ENCODE results near the gene FCER2. TPM values are rescaled to one million over a fixed set of nuclear protein-coding genes. Genes with fewer than 3 reads are reported as not detected.
A peak's percentile ranks its signal among the peaks of the same experiment; 100 is the strongest.

The FCER2 gene
- total and polyA plus RNA-seq, 10 donors: 26.4 to 121 (median 47.9) TPM

GRCh38 chr19:7672522-7672921 is 29.4 kb downstream of the FCER2 start:
- Histone ChIP-seq H3K4me1 (peaks cover 0 to 59% (median 20%) of the 10 kb centered on the region in 6 donors), H3K36me3 (no peaks in the 10 kb centered on the region), H3K27ac (peak overlapping the region in 3 of 8 donors; percentile 85 to 98 (median 98)), H3K4me3 (no peak overlapping the region), H3K9me3 (peaks cover 0 to 5% (median 0%) of the 10 kb centered on the region in 8 donors), H3K27me3 (replicated peaks in 1 of 7) (peaks cover 0 to 75% (median 25%) of the 10 kb centered on the region in 7 donors)
- WGBS, 5 donors: 55 to 76% (median 62%) methylated on average over 8 to 9 of the region's 9 CpGs
- intact Hi-C loops (cut with DNase I; ENCODE audit: low total_unique reads): no loop called here
- no peak for TF ChIP-seq POLR2AphosphoS5 (IDR thresholded peaks at IDR 0.05)
- no peak for TF ChIP-seq CTCF (IDR thresholded peaks at IDR 0.05 in 8 of 11, conservative IDR thresholded peaks at IDR 0.05 in 3 of 11)
- no peak for TF ChIP-seq POLR2A (IDR thresholded peaks at IDR 0.05)
- no peak for DNase-seq

- Histone ChIP-seq H3K27me3 (replicated peaks in 1 of 7) (peaks cover 0 to 58% (median 17%) of the 10 kb centered on the region in 7 donors), H3K4me1 (peaks cover 0 to 43% (median 9%) of the 10 kb centered on the region in 6 donors), H3K9me3 (peaks cover 0 to 5% (median 0%) of the 10 kb centered on the region in 8 donors), H3K36me3 (no peaks in the 10 kb centered on the region), H3K27ac (peak overlapping the region in 4 of 8 donors; percentile 58 to 78 (median 72)), H3K4me3 (peak overlapping the region in 2 of 8 donors; percentile 8 to 55)
- TF ChIP-seq CTCF (IDR thresholded peaks at IDR 0.05 in 8 of 11, conservative IDR thresholded peaks at IDR 0.05 in 3 of 11) (no peak), POLR2AphosphoS5 (IDR thresholded peaks at IDR 0.05) (no peak), POLR2A (IDR thresholded peaks at IDR 0.05) (no peak)
- DNase-seq: no peak
- intact Hi-C loops (cut with DNase I; ENCODE audit: low total_unique reads): no loop called here
- WGBS, 5 donors: 42 to 62% (median 50%) methylated on average over 9 of the region's 9 CpGs
These were observed 31.1 kb downstream of the FCER2 start for GRCh38 chr19:7670790-7671189.

- peak overlapping the region in 4 of 8 donors; percentile 58 to 78 (median 72) for H3K27ac ChIP-seq
- H3K4me3 ChIP-seq: peak overlapping the region in 5 of 8 donors; percentile 5 to 55 (median 8)
- TF ChIP-seq CTCF (IDR thresholded peaks at IDR 0.05 in 8 of 11, conservative IDR thresholded peaks at IDR 0.05 in 3 of 11) (no peak), POLR2AphosphoS5 (IDR thresholded peaks at IDR 0.05) (peak in 1 of 3 donors; percentile 71), POLR2A (IDR thresholded peaks at IDR 0.05) (no peak)
- peak; percentile 86 for DNase-seq
- peaks cover 0 to 37% (median 5%) of the 10 kb centered on the region in 6 donors for H3K4me1 ChIP-seq
- no peaks in the 10 kb centered on the region for H3K36me3 ChIP-seq
- WGBS, 5 donors: 3 to 6% (median 4%) methylated on average over 27 to 43 of the region's 43 CpGs
- intact Hi-C loops (cut with DNase I; ENCODE audit: low total_unique reads): no loop called here
- H3K27me3 ChIP-seq (replicated peaks in 1 of 7): peaks cover 0 to 57% (median 17%) of the 10 kb centered on the region in 7 donors
- peaks cover 0 to 5% (median 0%) of the 10 kb centered on the region in 8 donors for H3K9me3 ChIP-seq
These were observed 31.7 kb downstream of the FCER2 start for GRCh38 chr19:7670150-7670783.

- peaks cover 0 to 5% (median 0%) of the 10 kb centered on the region in 8 donors for H3K9me3 ChIP-seq
- DNase-seq: no peak
- no peaks in the 10 kb centered on the region for H3K36me3 ChIP-seq
- intact Hi-C loops (cut with DNase I; ENCODE audit: low total_unique reads): no loop called here
- H3K4me1 ChIP-seq: peaks cover 0 to 32% (median 5%) of the 10 kb centered on the region in 6 donors
- H3K27ac ChIP-seq: peak overlapping the region in 4 of 8 donors; percentile 47 to 78 (median 72)
- TF ChIP-seq POLR2A (IDR thresholded peaks at IDR 0.05) (no peak), POLR2AphosphoS5 (IDR thresholded peaks at IDR 0.05) (no peak), CTCF (IDR thresholded peaks at IDR 0.05 in 8 of 11, conservative IDR thresholded peaks at IDR 0.05 in 3 of 11) (no peak)
- WGBS, 5 donors: 35 to 45% (median 45%) methylated on average over 8 to 9 of the region's 9 CpGs
- H3K27me3 ChIP-seq (replicated peaks in 1 of 7): peaks cover 0 to 62% (median 17%) of the 10 kb centered on the region in 7 donors
- peak overlapping the region in 3 of 8 donors; percentile 8 to 55 (median 16) for H3K4me3 ChIP-seq
These were observed 32.3 kb downstream of the FCER2 start for GRCh38 chr19:7669641-7670040.
